Pons (tissue), 1 donor: Measurements from ENCODE around the gene EPSTI1.

Experiments used
- DNase-seq: peaks from one replicate; pipeline ENCODE4 v3.0.0-alpha.2; 2016; ENCODE audit warnings: low spot score

EPSTI1 gene

DNA sequence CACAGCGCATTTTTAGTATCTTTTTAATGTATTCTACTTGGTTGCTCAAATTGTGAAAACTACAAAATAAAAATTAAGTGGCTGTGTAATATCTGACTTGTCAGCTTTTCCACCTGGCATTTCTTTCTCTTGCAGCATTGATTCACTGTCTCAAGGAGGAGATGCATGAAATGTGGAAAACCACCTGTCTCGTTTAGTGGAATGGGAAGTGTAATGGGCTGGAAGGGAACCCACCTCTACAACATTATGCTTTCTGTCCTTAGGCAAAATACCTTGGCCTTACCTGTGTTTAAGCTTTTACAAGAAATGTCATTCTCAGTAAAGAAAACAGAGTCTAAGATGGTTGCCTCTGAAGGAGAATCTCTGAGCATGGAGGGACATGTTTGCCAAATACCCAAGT lies 142.8 kb downstream of the EPSTI1 start:
- DNase-seq: no peak

DNA sequence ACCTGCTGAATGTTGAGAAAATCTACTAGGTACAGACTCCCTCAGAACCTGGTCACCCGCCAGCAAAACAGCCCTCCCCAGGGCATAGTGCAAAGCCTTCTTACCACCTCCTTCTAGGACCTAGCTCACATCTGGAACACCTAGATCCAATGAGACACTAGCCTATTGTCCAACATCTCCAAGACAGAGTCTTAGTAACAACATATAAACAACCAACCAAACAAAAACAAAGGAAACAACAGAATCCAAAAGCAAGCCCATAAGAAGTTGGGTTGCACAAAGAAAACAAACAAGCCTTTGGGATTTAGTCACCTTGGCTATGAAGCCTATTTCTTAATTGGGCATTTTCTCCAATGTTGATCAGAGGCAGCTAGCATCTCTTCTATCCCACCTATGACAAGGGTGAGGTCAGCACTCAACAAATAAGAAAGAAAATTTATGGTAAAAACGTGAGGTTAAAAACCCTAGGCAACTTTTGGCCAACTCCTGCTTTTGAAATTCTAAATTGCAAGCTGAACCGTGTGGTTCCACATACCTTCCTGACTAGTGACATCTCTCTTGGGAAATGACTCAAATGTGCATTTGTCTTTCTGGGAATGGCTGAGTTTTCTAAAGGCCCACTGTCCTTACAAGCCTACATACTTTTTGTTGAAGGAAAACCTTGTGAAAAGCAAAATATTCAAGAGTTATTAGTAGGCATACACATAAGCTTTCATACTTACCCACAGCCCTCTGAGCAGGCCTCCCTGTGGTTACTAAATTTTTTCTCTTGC lies 144.0 kb downstream of the EPSTI1 start:
- DNase-seq: no peak

DNA sequence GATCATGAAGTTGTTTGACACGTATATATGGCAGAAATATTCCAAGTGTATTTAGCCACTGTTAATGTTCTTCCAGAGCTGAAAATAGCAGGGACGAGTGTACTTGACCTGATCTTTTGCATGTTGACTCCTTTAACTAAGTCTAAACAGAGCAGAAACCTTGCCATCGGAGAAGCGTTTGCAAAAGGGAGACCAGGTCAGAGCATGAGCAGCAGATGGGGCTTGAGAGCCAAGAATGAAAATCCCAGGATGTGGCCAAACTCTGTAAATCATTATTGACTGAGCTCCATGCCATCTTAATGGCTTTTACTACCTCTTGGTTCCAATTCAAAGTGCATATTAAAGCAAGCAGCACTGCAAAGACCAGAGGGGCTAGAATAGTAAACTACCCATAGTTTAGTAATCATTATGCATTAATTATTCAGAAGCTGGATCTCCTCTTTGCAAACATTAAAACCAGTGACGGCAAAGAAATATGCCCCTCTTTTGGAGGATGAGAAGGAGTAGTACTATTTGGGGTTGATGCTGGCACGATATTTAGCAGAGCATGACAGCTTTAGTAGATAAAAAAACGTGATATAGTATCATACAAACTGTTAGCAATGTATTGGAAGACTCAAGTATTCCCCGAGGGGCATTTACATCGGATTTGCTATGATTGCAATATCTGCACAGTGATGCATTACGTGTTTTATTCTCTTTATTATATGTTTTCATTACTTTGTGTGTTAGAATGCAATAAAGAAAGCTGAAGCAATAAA lies 154.9 kb downstream of the EPSTI1 start:
- peak; percentile 8 for DNase-seq
